ENCODE data around the gene UVSSA.
"Not testable (repeated sequence)": the region's sequence is repeated elsewhere in the genome, so short reads cannot be mapped to it uniquely, and the experiment has no call there.

UVSSA gene

DNA sequence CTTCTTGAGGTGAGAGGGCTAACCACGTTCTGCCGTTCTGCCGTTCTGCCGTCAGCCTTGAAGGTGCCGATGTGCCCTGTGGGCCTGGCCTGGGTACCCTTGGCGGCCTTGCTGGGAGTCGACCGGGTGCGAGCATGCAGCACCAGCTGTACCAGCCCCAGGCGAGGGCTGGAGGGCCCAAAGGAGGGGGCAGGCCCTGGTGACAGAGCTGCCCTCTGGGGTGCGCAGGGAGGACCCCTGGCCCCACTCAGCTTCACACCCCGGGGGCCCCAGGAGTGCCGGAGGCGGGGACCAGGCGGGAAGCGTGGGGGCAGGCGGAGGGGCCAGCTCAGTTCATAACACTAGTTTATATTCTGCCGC lies 22.1 kb downstream of the UVSSA start:
- no peak for DNase-seq (ENCODE audit: low read depth, low spot score)
- ChIA-PET CTCF (interaction anchor here (1.0 kb wide), 1 partner anchor 13 kb away, joined by 5 read pairs; no protein-coding TSS in a partner anchor), POLR2A (no interaction called here)
- TF ChIP-seq, protein P1, sequence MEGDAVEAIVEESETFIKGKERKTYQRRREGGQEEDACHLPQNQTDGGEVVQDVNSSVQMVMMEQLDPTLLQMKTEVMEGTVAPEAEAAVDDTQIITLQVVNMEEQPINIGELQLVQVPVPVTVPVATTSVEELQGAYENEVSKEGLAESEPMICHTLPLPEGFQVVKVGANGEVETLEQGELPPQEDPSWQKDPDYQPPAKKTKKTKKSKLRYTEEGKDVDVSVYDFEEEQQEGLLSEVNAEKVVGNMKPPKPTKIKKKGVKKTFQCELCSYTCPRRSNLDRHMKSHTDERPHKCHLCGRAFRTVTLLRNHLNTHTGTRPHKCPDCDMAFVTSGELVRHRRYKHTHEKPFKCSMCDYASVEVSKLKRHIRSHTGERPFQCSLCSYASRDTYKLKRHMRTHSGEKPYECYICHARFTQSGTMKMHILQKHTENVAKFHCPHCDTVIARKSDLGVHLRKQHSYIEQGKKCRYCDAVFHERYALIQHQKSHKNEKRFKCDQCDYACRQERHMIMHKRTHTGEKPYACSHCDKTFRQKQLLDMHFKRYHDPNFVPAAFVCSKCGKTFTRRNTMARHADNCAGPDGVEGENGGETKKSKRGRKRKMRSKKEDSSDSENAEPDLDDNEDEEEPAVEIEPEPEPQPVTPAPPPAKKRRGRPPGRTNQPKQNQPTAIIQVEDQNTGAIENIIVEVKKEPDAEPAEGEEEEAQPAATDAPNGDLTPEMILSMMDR (IDR thresholded peaks at IDR 0.05; ENCODE audit: insufficient read depth, low read length, missing control alignments): no peak
- no peak overlapping the region for H3K4me3 ChIP-seq (ENCODE audit: low read depth, low read length)

DNA sequence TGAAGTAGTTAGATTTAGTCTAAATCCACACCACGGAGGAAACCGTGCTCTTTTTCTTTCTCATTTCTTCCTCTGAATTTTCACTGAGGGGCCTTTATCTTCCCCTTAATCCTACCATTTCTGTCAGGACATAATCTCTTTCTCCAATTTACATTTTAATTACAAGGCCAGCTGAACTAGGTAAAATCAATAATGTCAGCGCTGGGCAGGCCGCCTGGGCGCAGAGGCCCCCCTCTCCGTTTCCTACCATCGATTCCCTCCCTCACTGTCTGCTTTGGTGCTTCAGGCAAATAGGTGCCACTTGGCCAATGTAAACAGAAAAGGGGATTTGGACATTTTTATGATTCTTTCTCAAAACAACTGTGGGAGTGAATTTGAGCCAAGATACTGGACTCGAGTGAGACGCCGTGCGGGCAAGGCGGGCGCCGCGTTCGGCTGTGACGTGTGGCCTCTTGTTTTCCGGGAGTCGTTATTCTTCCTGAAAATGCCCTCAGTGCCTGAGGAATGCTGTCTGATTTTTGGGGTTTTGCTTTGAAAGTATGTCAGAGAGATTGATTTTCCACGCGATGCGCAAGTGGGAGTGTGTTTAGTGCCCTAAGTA lies 22.6 kb downstream of the UVSSA start:
- POLR2A ChIA-PET: no interaction called here
- no peak for DNase-seq (ENCODE audit: low read depth, low spot score)
- TF ChIP-seq, protein P1 (IDR thresholded peaks at IDR 0.05; ENCODE audit: insufficient read depth, low read length, missing control alignments): no peak
- no peak overlapping the region for H3K4me3 ChIP-seq (ENCODE audit: low read depth, low read length)
- CTCF ChIA-PET: interaction anchor here (1.0 to 1.1 kb wide), 2 partner anchors 13 to 14 kb away, joined by 3 to 5 read pairs; no protein-coding TSS in a partner anchor

DNA sequence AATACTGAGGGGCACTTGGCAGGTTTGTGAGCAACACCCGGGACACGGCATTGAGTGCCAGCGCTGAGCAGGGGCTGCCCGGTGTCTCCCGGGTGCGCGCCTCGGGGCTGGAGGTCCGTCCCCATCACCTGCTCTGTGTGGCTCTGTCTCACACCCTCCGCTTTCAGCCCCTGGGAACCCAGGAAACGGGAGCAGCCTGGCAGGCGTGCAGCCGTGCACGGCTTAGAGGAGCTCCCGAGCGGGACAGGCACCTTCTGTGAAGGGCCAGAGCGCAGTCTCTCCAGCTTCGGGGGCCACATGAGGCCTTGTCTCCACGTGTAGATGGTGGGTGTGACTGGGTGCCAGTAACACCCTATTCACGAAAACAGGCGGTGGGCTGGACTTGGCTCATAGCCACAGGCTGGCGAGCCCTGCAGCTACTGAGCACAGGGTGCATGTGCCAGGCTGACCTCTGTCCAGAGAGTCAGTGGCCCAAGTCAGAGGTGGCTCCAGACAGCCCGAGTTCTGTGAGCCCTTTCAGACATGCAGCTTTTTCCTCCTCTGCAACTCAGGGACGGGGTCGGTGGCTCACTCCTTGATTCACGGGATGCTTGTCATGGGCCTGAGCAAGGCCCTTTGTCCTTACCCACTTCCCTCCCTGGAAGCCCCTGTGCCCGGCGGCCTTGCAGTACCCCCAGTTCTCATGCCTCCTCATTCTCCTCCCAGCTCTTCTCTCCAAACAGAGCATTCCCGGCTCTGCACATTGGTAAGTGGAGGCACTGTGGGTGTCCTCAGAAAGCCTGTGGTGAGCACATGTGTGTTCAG lies 23.5 kb downstream of the UVSSA start:
- TF ChIP-seq, protein P1 (IDR thresholded peaks at IDR 0.05; ENCODE audit: insufficient read depth, low read length, missing control alignments): no peak
- CTCF ChIA-PET: interaction anchor here (1.1 kb wide), 2 partner anchors 14 kb away, joined by 3 read pairs; no protein-coding TSS in a partner anchor
- POLR2A ChIA-PET: no interaction called here

DNA sequence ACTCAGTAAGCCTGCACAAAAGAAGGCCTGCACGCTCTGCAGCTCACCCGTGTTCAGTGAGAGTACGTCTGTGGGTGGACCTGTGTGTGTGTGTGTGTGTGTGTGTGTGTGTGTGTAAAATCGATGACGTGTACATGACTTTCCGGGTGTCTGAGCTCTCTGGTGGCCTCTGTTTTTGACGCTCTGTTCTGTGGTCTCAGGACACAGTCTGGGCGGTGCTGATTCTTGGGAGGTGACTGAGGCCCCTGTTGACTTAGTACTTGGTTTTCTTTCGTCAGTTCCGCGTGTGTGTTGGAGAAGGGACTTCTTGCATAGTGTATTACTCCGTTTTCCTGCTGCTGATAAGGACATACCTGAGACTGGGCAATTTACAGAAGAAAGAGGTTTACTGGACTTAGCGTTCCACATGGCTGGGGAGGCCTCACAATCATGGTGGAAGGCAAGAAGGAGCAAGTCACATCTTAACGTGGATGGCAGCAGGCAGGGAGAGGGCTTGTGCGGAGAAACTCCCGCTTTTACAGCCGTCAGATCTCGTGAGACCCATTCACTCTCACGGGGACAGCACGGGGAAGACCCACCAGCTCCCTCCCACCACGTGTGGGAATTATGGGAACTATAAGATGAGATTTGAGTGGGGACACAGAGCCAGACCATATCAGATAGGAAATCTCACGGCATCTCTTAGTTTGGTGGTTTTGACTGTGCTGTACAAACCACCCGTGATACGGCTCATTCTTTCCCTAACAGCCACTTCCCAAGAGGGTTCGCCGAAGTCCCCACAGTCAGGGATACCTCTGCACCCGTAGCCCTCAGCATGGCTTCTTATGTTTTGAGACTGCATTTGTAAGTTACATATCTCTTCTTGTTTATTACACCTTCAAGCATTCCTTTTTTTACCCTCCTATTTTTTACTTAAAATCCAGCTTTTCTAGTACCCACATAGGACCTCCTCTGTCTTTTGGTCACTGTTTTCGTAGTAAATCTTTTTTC lies 24.5 kb downstream of the UVSSA start:
- CTCF ChIA-PET: interaction anchor here (1.1 kb wide), 1 partner anchor 15 kb away, joined by 3 read pairs; no protein-coding TSS in a partner anchor
- POLR2A ChIA-PET: no interaction called here
- no peak overlapping the region for H3K4me3 ChIP-seq (ENCODE audit: low read depth, low read length)
- TF ChIP-seq, protein P1 (IDR thresholded peaks at IDR 0.05; ENCODE audit: insufficient read depth, low read length, missing control alignments): no peak
- no peak for DNase-seq (ENCODE audit: low read depth, low spot score)

More for the DNA sequence above, 23.5 kb downstream of the UVSSA start:
- DNase-seq (ENCODE audit: low read depth, low spot score): no peak
- no peak overlapping the region for H3K4me3 ChIP-seq (ENCODE audit: low read depth, low read length)

DNA sequence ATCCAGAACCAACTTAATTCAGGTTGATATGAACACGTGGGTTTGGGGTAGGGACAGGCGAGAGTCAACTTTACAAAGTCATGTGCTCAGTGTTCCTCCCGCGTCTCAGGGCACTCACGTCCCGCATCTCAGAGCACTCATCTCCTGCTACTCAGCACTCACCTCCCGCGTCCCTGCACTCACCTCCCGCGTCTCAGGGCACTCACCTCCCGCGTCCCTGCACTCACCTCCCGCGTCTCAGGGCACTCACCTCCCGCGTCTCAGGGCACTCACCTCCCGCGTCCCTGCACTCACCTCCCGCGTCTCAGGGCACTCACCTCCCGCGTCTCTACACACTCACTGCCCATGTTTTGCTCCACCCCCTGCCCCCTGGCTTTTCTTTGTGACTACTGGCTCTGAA lies 25.6 kb downstream of the UVSSA start:
- H3K4me3 ChIP-seq (ENCODE audit: low read depth, low read length); DNase-seq (ENCODE audit: low read depth, low spot score); CTCF ChIA-PET; POLR2A ChIA-PET: not testable (repeated sequence)

DNA sequence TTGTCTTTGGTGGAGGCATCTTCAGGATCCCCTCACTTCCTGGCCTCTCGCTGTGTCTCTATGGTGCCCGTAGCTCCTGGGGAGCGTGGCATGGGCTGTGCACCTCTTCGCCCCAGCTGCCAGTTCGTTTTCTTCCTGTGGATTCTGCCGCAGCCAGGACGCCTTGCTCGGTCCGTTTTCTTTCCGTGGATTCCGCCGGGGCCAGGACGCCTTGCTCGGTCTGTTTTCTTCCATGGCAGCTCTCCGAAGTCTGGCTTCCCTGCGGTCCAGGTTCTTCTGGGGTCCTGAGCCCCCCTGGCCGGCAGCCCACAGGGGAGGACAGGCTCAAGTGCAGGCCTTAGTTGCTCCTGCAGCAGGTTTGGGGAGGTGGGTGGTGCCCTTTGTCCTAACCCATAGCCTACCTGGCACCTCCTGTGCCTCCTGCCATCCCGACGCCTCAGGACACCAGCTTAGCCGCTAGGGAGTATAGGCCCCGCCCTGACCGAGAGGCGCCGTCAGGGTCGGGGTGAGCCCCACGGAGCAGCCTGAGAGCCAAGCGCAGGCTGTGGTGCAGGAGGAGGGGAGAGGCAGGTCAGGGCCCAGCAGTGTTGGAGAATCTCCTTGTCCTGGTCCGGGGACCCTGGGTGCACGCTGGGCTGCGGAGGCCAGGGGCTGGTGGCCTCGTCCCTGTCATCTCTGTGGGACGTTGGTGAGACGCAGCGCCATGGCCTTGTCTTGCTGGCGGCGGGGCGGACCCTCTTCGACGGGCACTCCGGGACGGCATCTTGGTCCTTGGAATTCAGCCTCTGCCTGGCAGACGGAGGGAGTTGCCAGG lies 27.1 kb downstream of the UVSSA start:
- CTCF ChIA-PET: interaction anchor here (1.4 kb wide), 1 partner anchor 19 kb away, joined by 4 read pairs; no protein-coding TSS in a partner anchor

More for the DNA sequence above, 27.1 kb downstream of the UVSSA start:
- POLR2A ChIA-PET: no interaction called here
- TF ChIP-seq, protein P1 (IDR thresholded peaks at IDR 0.05; ENCODE audit: insufficient read depth, low read length, missing control alignments): no peak
- no peak overlapping the region for H3K4me3 ChIP-seq (ENCODE audit: low read depth, low read length)
- DNase-seq (ENCODE audit: low read depth, low spot score): no peak
